Neural cell (in vitro differentiated cells): ENCODE measurements around the gene VPS54.
"Not testable (repeated sequence)": the region's sequence is repeated elsewhere in the genome, so short reads cannot be mapped to it uniquely, and the experiment has no call there.

Source experiments
- CTCF ChIP-seq: fragments of 450-650 bp; IDR thresholded peaks from 2 replicates; pipeline ENCODE4 v1.5.1; 2014; ENCODE audit warnings: antibody characterized with exemption, mild to moderate bottlenecking, moderate library complexity; ENCODE audit not compliant: poor library complexity, severe bottlenecking
- EP300 ChIP-seq: fragments of 450-650 bp; conservative IDR thresholded peaks from 2 replicates; pipeline ENCODE4 v1.6.1; 2014; ENCODE audit warnings: antibody characterized with exemption, mild to moderate bottlenecking, moderate library complexity; ENCODE audit not compliant: poor library complexity, severe bottlenecking
- EZH2 ChIP-seq: fragments of 200-600, 300-800 bp; shearing (Covaris generic), sonication (generic); IDR thresholded peaks from 2 replicates; pipeline ENCODE4 v1.6.1; 2014; ENCODE audit warnings: antibody characterized with exemption, low read length, borderline replicate concordance, mild to moderate bottlenecking; ENCODE audit not compliant: insufficient read depth, poor library complexity, severe bottlenecking
- MXI1 ChIP-seq: fragments of 450-650 bp; conservative IDR thresholded peaks from 2 replicates; pipeline ENCODE4 v1.6.1; 2014; ENCODE audit warnings: antibody characterized with exemption, mild to moderate bottlenecking; ENCODE audit not compliant: poor library complexity, severe bottlenecking
- POLR2AphosphoS5 ChIP-seq: IDR thresholded peaks from 2 replicates; pipeline ENCODE4 v1.6.1; 2012
- RAD21 ChIP-seq: fragments of 450-650 bp; conservative IDR thresholded peaks from 2 replicates; pipeline ENCODE4 v1.6.1; 2014; ENCODE audit warnings: antibody characterized with exemption, mild to moderate bottlenecking, moderate library complexity
- REST ChIP-seq: IDR thresholded peaks from 2 replicates; pipeline ENCODE4 v1.6.1; 2012; ENCODE audit warnings: borderline replicate concordance
- SMC3 ChIP-seq: fragments of 450-650 bp; conservative IDR thresholded peaks from 2 replicates; pipeline ENCODE4 v1.6.1; 2014; ENCODE audit warnings: antibody characterized with exemption, mild to moderate bottlenecking, moderate library complexity; ENCODE audit not compliant: poor library complexity
- TAF1 ChIP-seq: IDR thresholded peaks from 2 replicates; pipeline ENCODE4 v1.6.1; 2012; ENCODE audit warnings: low read depth

- not testable (repeated sequence) for TF ChIP-seq CTCF, EZH2, POLR2AphosphoS5, EP300, REST, SMC3, TAF1, RAD21, MXI1
These were observed 27.8 kb downstream of the VPS54 start for GRCh38 chr2:63991173-63991999.
